BLaER1 treated with 17β-estradiol and CSF1 and Interleukin-3, amounts not matched to agents 10 nM and 100 nM (cell line): ENCODE data around the gene MINK1.

ENCODE experiments used
- H3K27ac ChIP-seq, 11 experiments: shearing (Covaris generic); formaldehyde crosslinking; 2 replicates each; pipeline ENCODE4 v1.8.1; 2022
- H3K27me3 ChIP-seq, 11 experiments: shearing (Covaris generic); formaldehyde crosslinking; 2 replicates each; pipeline ENCODE4 v1.8.1; 2022
- H3K36me3 ChIP-seq, 11 experiments: shearing (Covaris generic); formaldehyde crosslinking; 2 replicates each; pipeline ENCODE4 v1.8.1; 2022
- H3K4me1 ChIP-seq, 10 experiments: shearing (Covaris generic); formaldehyde crosslinking; 2 replicates each; pipeline ENCODE4 v1.8.1; 2022
- H3K4me2 ChIP-seq, 11 experiments: shearing (Covaris generic); formaldehyde crosslinking; 2 replicates each; pipeline ENCODE4 v1.8.1; 2022
- H3K4me3 ChIP-seq, 10 experiments: shearing (Covaris generic); formaldehyde crosslinking; 2 replicates each; pipeline ENCODE4 v1.8.1; 2022
- H3K9ac ChIP-seq, 11 experiments: shearing (Covaris generic); formaldehyde crosslinking; 2 replicates each; pipeline ENCODE4 v1.8.1; 2022
- H3K9me3 ChIP-seq, 11 experiments: shearing (Covaris generic); formaldehyde crosslinking; replicated peaks in 1 of 11; 2 replicates each; pipeline ENCODE4 v1.8.1; 2022
- H4K20me1 ChIP-seq, 11 experiments: shearing (Covaris generic); formaldehyde crosslinking; 2 replicates each; pipeline ENCODE4 v1.8.1; 2022
- Cebpa-rat ChIP-seq, 11 experiments: shearing (Covaris generic); IDR thresholded peaks; 2 replicates each; pipeline ENCODE4 v1.8.1; 2022

MINK1 gene

GRCh38 chr17:4872786-4873185 lies 39.6 kb downstream of the MINK1 start:
- 0 out of 22 replicates have a peak overlapping the region, but pooled peaks of 1 of the 11 experiments have one; percentile 5 for H3K27ac ChIP-seq
- H3K4me1 ChIP-seq = peaks cover 11 to 49% (median 18%) of the 10 kb centered on the region in 10 experiments; a peak in 19 of 20 replicates
- no peak overlapping the region for H3K4me3 ChIP-seq
- H3K4me2 ChIP-seq = peak overlapping the region in 3 of 11 experiments; percentile 38 to 49 (median 39); a peak in 6 of 22 replicates
- no peaks in the 10 kb centered on the region for H3K27me3 ChIP-seq
- peaks cover 9 to 81% (median 22%) of the 10 kb centered on the region in 11 experiments; a peak in 19 of 22 replicates for H4K20me1 ChIP-seq
- no peak for TF ChIP-seq Cebpa-rat (IDR thresholded peaks at IDR 0.05)
- H3K9me3 ChIP-seq = no peaks in the 10 kb centered on the region
- H3K9ac ChIP-seq = no peak overlapping the region; a peak in 1 of 22 replicates
- peaks cover 0 to 38% (median 4%) of the 10 kb centered on the region in 11 experiments; a peak in 8 of 22 replicates for H3K36me3 ChIP-seq

DNA sequence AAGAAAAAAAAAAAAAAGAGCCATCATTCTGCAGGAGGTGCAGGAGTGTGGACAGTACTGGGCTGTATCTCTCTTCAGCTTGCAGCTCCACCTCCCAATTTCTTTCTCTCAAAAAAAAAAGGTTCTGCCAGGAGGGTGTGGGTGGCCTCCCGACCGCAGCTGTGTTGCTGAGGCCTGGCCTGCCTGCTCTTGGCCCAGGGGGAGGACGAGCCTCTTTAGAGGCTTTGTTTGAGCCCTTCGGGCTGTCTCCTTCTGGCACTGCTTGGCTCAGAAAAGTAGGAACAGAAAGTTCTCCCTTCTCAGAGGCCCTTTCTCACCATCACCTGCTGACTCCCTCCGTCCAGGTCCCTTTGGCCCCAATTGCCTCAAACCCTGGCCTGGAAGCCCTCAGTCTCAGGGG lies 43.9 kb downstream of the MINK1 start:
- Histone ChIP-seq H3K4me1 (peaks cover 34 to 57% (median 40%) of the 10 kb centered on the region in 10 experiments), H3K9me3 (no peaks in the 10 kb centered on the region), H4K20me1 (peaks cover 14 to 69% (median 39%) of the 10 kb centered on the region in 11 experiments; a peak in 19 of 22 replicates), H3K4me3 (no peak overlapping the region), H3K27me3 (no peaks in the 10 kb centered on the region), H3K9ac (peak overlapping the region in 4 of 11 experiments; percentile 3 to 47 (median 8); a peak in 3 of 22 replicates), H3K27ac (no peak overlapping the region), H3K4me2 (peak overlapping the region in 10 of 11 experiments; percentile 5 to 33 (median 18); a peak in 10 of 22 replicates), H3K36me3 (peaks cover 5 to 48% (median 14%) of the 10 kb centered on the region in 11 experiments; a peak in 18 of 22 replicates)
- no peak for TF ChIP-seq Cebpa-rat (IDR thresholded peaks at IDR 0.05)

DNA sequence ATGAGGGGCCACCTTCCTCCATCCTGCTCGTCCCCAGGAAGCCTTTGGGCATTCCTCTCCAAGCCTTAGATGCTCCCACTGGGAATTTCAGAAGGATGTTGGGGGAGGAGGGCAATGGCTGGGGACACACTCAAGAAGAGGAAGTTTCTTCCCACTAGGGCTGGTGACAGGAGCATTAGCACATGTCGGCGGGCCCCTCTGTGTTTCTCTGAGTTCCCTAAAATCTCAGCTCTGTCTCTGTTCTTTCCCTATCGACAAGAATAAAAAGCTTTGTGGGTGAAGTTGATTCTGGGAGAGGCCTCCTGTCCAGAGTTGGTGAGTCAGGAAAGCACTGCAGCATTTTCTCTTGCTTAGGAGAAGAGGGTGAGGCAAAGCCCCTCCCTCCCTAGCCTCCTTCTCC lies 46.5 kb downstream of the MINK1 start:
- peaks cover 34 to 52% (median 36%) of the 10 kb centered on the region in 10 experiments for H3K4me1 ChIP-seq
- H3K9ac ChIP-seq = peak overlapping the region in 5 of 11 experiments; percentile 0 to 41 (median 21); a peak in 4 of 22 replicates
- H3K9me3 ChIP-seq = no peaks in the 10 kb centered on the region
- H3K27ac ChIP-seq = no peak overlapping the region
- no peak overlapping the region for H3K4me3 ChIP-seq
- TF ChIP-seq Cebpa-rat (IDR thresholded peaks at IDR 0.05) = no peak
- peak overlapping the region; percentile 54 to 87 (median 70) for H3K4me2 ChIP-seq
- peaks cover 9 to 50% (median 20%) of the 10 kb centered on the region in 11 experiments; a peak in 21 of 22 replicates for H3K36me3 ChIP-seq
- no peaks in the 10 kb centered on the region for H3K27me3 ChIP-seq
- H4K20me1 ChIP-seq = peaks cover 14 to 60% (median 39%) of the 10 kb centered on the region in 11 experiments; a peak in 17 of 22 replicates

DNA sequence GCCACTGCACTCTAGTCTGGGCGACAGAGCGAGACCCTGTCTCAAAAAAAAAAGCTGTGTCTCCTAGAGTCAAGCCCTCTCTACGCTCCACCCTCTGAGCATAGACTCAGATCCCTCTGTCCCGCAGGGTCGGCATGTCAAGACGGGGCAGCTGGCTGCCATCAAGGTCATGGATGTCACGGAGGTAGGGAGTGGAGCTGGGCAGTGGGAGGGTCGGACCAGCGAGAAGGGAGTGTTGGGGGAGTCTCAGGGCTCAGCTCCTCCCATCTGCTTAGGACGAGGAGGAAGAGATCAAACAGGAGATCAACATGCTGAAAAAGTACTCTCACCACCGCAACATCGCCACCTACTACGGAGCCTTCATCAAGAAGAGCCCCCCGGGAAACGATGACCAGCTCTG lies 47.7 kb downstream of the MINK1 start:
- no peak for TF ChIP-seq Cebpa-rat (IDR thresholded peaks at IDR 0.05)
- Histone ChIP-seq H3K9ac (no peak overlapping the region; a peak in 1 of 22 replicates), H3K36me3 (peaks cover 22 to 56% (median 33%) of the 10 kb centered on the region in 11 experiments), H3K27ac (no peak overlapping the region), H3K4me1 (peaks cover 34 to 52% (median 36%) of the 10 kb centered on the region in 10 experiments), H3K4me2 (no peak overlapping the region; a peak in 1 of 22 replicates), H4K20me1 (peaks cover 14 to 51% (median 38%) of the 10 kb centered on the region in 11 experiments; a peak in 17 of 22 replicates), H3K9me3 (no peaks in the 10 kb centered on the region), H3K27me3 (no peaks in the 10 kb centered on the region), H3K4me3 (no peak overlapping the region)

DNA sequence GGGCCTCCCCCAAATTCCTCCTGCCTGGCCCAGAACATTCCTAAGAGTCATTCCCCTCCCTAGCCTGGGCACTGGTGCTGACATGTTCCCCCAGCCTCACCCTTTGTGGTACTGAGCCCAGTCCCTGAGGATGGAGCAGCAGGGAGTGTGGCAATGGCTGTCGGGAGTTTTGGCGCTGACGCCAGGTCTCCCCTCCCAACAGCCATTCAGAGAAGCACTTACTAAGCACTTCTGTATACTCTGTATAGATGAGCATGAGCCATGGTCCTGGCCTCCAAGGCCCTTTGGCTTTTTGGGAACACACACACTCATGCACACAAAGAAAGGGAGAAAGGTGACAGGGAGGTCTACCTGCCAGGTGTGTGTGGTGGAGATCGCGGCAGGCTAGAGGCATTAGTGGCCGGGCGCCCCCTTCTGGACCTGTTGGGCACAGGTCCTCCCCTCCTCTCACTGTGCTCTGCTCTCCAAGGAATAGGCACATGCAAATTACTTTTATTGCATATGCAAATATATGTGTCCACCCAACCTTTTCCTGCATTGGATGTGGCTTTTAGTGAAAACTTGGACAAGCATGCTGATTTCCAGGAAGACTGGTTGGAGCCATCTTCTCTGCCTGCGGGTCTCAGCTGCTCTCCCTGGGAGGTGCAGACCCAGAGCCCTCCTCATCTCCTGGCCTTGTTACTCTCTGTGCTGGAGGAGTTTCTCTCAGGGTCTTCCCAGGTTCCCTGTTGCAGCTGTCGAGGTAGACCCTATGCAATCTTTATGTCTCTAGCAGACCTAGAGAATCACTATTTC lies 48.8 kb downstream of the MINK1 start:
- no peak overlapping the region for H3K4me3 ChIP-seq
- no peak overlapping the region for H3K9ac ChIP-seq
- H3K4me1 ChIP-seq = peaks cover 24 to 46% (median 28%) of the 10 kb centered on the region in 10 experiments
- peaks cover 33 to 67% (median 44%) of the 10 kb centered on the region in 11 experiments for H3K36me3 ChIP-seq
- H4K20me1 ChIP-seq = peaks cover 9 to 40% (median 27%) of the 10 kb centered on the region in 11 experiments; a peak in 17 of 22 replicates
- H3K27ac ChIP-seq = no peak overlapping the region
- H3K27me3 ChIP-seq = no peaks in the 10 kb centered on the region
- H3K4me2 ChIP-seq = peak overlapping the region in 1 of 11 experiments; percentile 8; a peak in 1 of 22 replicates
- no peaks in the 10 kb centered on the region for H3K9me3 ChIP-seq
- TF ChIP-seq Cebpa-rat (IDR thresholded peaks at IDR 0.05) = no peak

- H3K4me3 ChIP-seq = no peak overlapping the region
- peaks cover 6 to 24% (median 7%) of the 10 kb centered on the region in 10 experiments for H3K4me1 ChIP-seq
- no peaks in the 10 kb centered on the region for H3K27me3 ChIP-seq
- H4K20me1 ChIP-seq = peaks cover 0 to 25% (median 9%) of the 10 kb centered on the region in 11 experiments; a peak in 12 of 22 replicates
- H3K9ac ChIP-seq = peak overlapping the region in 2 of 11 experiments; percentile 2 to 10; a peak in 2 of 22 replicates
- H3K9me3 ChIP-seq = no peaks in the 10 kb centered on the region
- H3K4me2 ChIP-seq = no peak overlapping the region
- TF ChIP-seq Cebpa-rat (IDR thresholded peaks at IDR 0.05) = no peak
- H3K27ac ChIP-seq = no peak overlapping the region
- peaks cover 45 to 75% (median 52%) of the 10 kb centered on the region in 11 experiments for H3K36me3 ChIP-seq
Observed at GRCh38 chr17:4884489-4884888, 51.3 kb downstream of the MINK1 start.

GRCh38 chr17:4886830-4887229 lies 53.7 kb downstream of the MINK1 start:
- H3K9me3 ChIP-seq = no peaks in the 10 kb centered on the region
- peaks cover 0 to 14% (median 1%) of the 10 kb centered on the region in 11 experiments; a peak in 8 of 22 replicates for H4K20me1 ChIP-seq
- no peak overlapping the region for H3K4me2 ChIP-seq
- H3K36me3 ChIP-seq = peaks cover 46 to 81% (median 63%) of the 10 kb centered on the region in 11 experiments
- H3K4me1 ChIP-seq = peaks cover 0 to 10% (median 0%) of the 10 kb centered on the region in 10 experiments; a peak in 2 of 20 replicates
- no peak overlapping the region for H3K4me3 ChIP-seq
- TF ChIP-seq Cebpa-rat (IDR thresholded peaks at IDR 0.05) = no peak
- H3K27me3 ChIP-seq = no peaks in the 10 kb centered on the region
- H3K9ac ChIP-seq = 0 out of 22 replicates have a peak overlapping the region, but pooled peaks of 1 of the 11 experiments have one; percentile 14
- H3K27ac ChIP-seq = no peak overlapping the region

- no peaks in the 10 kb centered on the region for H3K27me3 ChIP-seq
- H4K20me1 ChIP-seq = peaks cover 0 to 13% (median 0%) of the 10 kb centered on the region in 11 experiments; a peak in 3 of 22 replicates
- H3K9ac ChIP-seq = no peak overlapping the region
- no peaks in the 10 kb centered on the region for H3K9me3 ChIP-seq
- no peak overlapping the region for H3K4me2 ChIP-seq
- H3K27ac ChIP-seq = no peak overlapping the region
- H3K4me1 ChIP-seq = peaks cover 0 to 8% (median under 1%) of the 10 kb centered on the region in 10 experiments; a peak in 5 of 20 replicates
- no peak for TF ChIP-seq Cebpa-rat (IDR thresholded peaks at IDR 0.05)
- no peak overlapping the region for H3K4me3 ChIP-seq
- peaks cover 49 to 82% (median 68%) of the 10 kb centered on the region in 11 experiments for H3K36me3 ChIP-seq
Observed at GRCh38 chr17:4887581-4887980, 54.4 kb downstream of the MINK1 start.
